HCT116 (cell line): ENCODE measurements around the gene C2orf81. TPM values are rescaled to one million over a fixed set of nuclear protein-coding genes. Genes with fewer than 3 reads are reported as not detected.

Experiments
- ATAC-seq: fragments of 200-7000 bp; cut with Tn5 transposase; 2 replicates; pipeline ENCODE4 v1.9.1; 2020; ENCODE audit warnings: mild to moderate bottlenecking, moderate library complexity
- BruUV-seq: library from RNA; stranded (reverse); fragments of 400-500 nt; replicated peaks from 2 replicates; lab custom pipeline; 2021; lab: Mats Ljungman, UMichigan
- CTCF ChIA-PET: fragments of 300-600 bp; sonication (Branson Sonifier 250); formaldehyde crosslinking; loops from one replicate; lab custom pipeline; 2021; ENCODE audit warnings: antibody characterized with exemption; lab: Charles Lee
- POLR2A ChIA-PET: fragments of 300-600, 350-600 bp; sonication (Branson Sonifier 250); formaldehyde crosslinking; loops from one replicate; lab custom pipeline; 2021; ENCODE audit warnings: antibody characterized with exemption; lab: Charles Lee
- RAD21 ChIA-PET, 2 experiments: fragments of 300-600 bp; sonication (Branson Sonifier 250); formaldehyde crosslinking; loops; one replicate each; lab custom pipeline; 2023; ENCODE audit warnings: low total read pairs in 2 of 2; ENCODE audit not compliant: uncharacterized antibody in 2 of 2, unreplicated experiment in 2 of 2, low non-redundant PET in 1 of 2; lab: Charles Lee
- DNase-seq: peaks from one replicate; pipeline ENCODE4 v3.0.0-alpha.2; 2010; ENCODE audit warnings: low read depth, low spot score
- H2AFZ ChIP-seq: fragments of 200-600 bp; shearing (Covaris generic), sonication (generic); 2 replicates; pipeline ENCODE4 v1.6.1; 2017; ENCODE audit warnings: low read depth, mixed run types, mixed read lengths, antibody characterized with exemption, low read length; ENCODE audit not compliant: poor library complexity, severe bottlenecking
- H3K27ac ChIP-seq: 2 replicates; pipeline ENCODE4 v1.5.1; 2012; ENCODE audit warnings: low read depth, low read length
- H3K27me3 ChIP-seq: fragments of 200-600 bp; sonication (generic); 2 replicates; pipeline ENCODE4 v1.6.1; 2016; ENCODE audit warnings: mixed run types, low read length, mixed read lengths; ENCODE audit not compliant: insufficient read depth
- H3K36me3 ChIP-seq, 2 experiments: fragments of 200-500 bp in 1 of 2; fragments of 200-600 bp in 1 of 2; sonication (Bioruptor generic) in 1 of 2; sonication (generic) in 1 of 2; 2 replicates each; pipeline versions ENCODE4 v1.5.1 to v1.6.1; 2014 to 2016; ENCODE audit warnings: low read length in 2 of 2, inconsistent platforms in 1 of 2, mixed read lengths in 1 of 2, mixed run types in 1 of 2; ENCODE audit not compliant: insufficient read depth in 2 of 2, control insufficient read depth in 1 of 2
- H3K4me1 ChIP-seq, 2 experiments: fragments of 200-600 bp in 1 of 2; sonication (generic) in 1 of 2; 2 replicates each; pipeline versions ENCODE4 v1.5.1 to v1.6.1; 2012 to 2017; ENCODE audit warnings: low read length in 2 of 2, inconsistent platforms in 1 of 2, mild to moderate bottlenecking in 1 of 2, mixed read lengths in 1 of 2, mixed run types in 1 of 2, moderate library complexity in 1 of 2; ENCODE audit not compliant: insufficient read depth in 2 of 2, control insufficient read depth in 1 of 2
- H3K4me2 ChIP-seq: fragments of 200-600 bp; sonication (generic); 2 replicates; pipeline ENCODE4 v1.6.1; 2017; ENCODE audit warnings: mixed run types, low read length, mixed read lengths
- H3K4me3 ChIP-seq, 2 experiments: fragments of 200-600 bp in 1 of 2; sonication (generic) in 1 of 2; replicated peaks in 1 of 2; 2 replicates each; pipeline ENCODE4 v1.5.1; 2011 to 2016; ENCODE audit warnings: low read length in 2 of 2, control low read depth in 1 of 2, low read depth in 1 of 2, mild to moderate bottlenecking in 1 of 2, mixed read lengths in 1 of 2, mixed run types in 1 of 2
- H3K79me2 ChIP-seq: fragments of 200-600 bp; sonication (generic); 2 replicates; pipeline ENCODE4 v1.6.1; 2017; ENCODE audit warnings: mild to moderate bottlenecking, mixed run types, low read length, moderate library complexity, mixed read lengths; ENCODE audit not compliant: insufficient read depth
- H3K9ac ChIP-seq: fragments of 200-600 bp; sonication (generic); 2 replicates; pipeline ENCODE4 v1.6.1; 2016; ENCODE audit warnings: low read length, mixed read lengths
- H3K9me2 ChIP-seq: fragments of 200-600 bp; sonication (generic), shearing (Covaris generic); 2 replicates; pipeline ENCODE4 v1.6.1; 2017; ENCODE audit warnings: mixed run types, mild to moderate bottlenecking, moderate library complexity; ENCODE audit not compliant: insufficient read depth
- H3K9me3 ChIP-seq, 2 experiments: fragments of 200-500 bp in 1 of 2; fragments of 200-600 bp in 1 of 2; sonication (Bioruptor generic) in 1 of 2; sonication (generic) in 1 of 2; 2 replicates each; pipeline ENCODE4 v1.6.1; 2014 to 2017; ENCODE audit warnings: low read length in 2 of 2, mixed read lengths in 2 of 2, inconsistent platforms in 1 of 2, low read depth in 1 of 2, mild to moderate bottlenecking in 1 of 2, mixed run types in 1 of 2, moderate library complexity in 1 of 2; ENCODE audit not compliant: control insufficient read depth in 1 of 2, insufficient read depth in 1 of 2
- H4K20me1 ChIP-seq: fragments of 200-600 bp; sonication (generic), shearing (Covaris generic); 2 replicates; pipeline ENCODE4 v1.6.1; 2017; ENCODE audit warnings: mixed run types, mild to moderate bottlenecking, moderate library complexity; ENCODE audit not compliant: insufficient read depth
- CEBPB ChIP-seq: IDR thresholded peaks from 2 replicates; pipeline ENCODE4 v1.6.1; 2012; ENCODE audit warnings: low read depth
- CTCF ChIP-seq, 3 experiments: fragments of 200-600 bp in 1 of 3; sonication (generic) in 1 of 3; IDR thresholded peaks in 2 of 3; conservative IDR thresholded peaks in 1 of 3; 2 replicates each; pipeline ENCODE4 v1.5.1; 2012 to 2017; ENCODE audit warnings: low read depth in 2 of 3, low read length in 2 of 3, antibody characterized with exemption in 1 of 3, borderline replicate concordance in 1 of 3, control low read depth in 1 of 3, mild to moderate bottlenecking in 1 of 3, mixed read lengths in 1 of 3, mixed run types in 1 of 3, moderate library complexity in 1 of 3; ENCODE audit not compliant: insufficient read depth in 1 of 3
- ELF1 ChIP-seq: IDR thresholded peaks from 2 replicates; pipeline ENCODE4 v1.6.1; 2012; ENCODE audit warnings: low read depth, borderline replicate concordance
- EZH2phosphoT487 ChIP-seq: fragments of 200-600 bp; IDR thresholded peaks from 2 replicates; pipeline ENCODE4 v1.6.1; 2018; ENCODE audit warnings: antibody characterized with exemption, borderline replicate concordance
- TCF7L2 ChIP-seq: IDR thresholded peaks from 2 replicates; pipeline ENCODE4 v1.7.0; 2011; ENCODE audit warnings: borderline replicate concordance, inconsistent platforms; ENCODE audit not compliant: insufficient read depth, insufficient read length; ENCODE audit errors: extremely low read depth
- intact Hi-C: fragments of 100-400 bp; cut with micrococcal nuclease; formaldehyde crosslinking; loops from 2 replicates; pipeline ENCODE4 v1.10.0; 2022
- total RNA-seq: library from RNA; stranded (reverse); gene quantifications from one replicate; pipeline ENCODE4 v1.2.1, GENCODE V29; 2021; ENCODE audit not compliant: unreplicated experiment
- TF ChIP-seq, protein P1 (sequence below): IDR thresholded peaks from 2 replicates; pipeline ENCODE4 v1.6.1; 2012
- TF ChIP-seq, protein P2 (sequence below): IDR thresholded peaks from 2 replicates; pipeline ENCODE4 v1.6.1; 2011; ENCODE audit warnings: mild to moderate bottlenecking, low read length, moderate library complexity; ENCODE audit not compliant: insufficient replicate concordance; ENCODE audit errors: extremely low read depth
- TF ChIP-seq, protein P3 (sequence below): IDR thresholded peaks from 2 replicates; pipeline ENCODE4 v1.6.1; 2012; ENCODE audit warnings: low read depth

The C2orf81 gene
- total RNA-seq, 1 experiment from 2014 or later = 6.5 TPM

DNA sequence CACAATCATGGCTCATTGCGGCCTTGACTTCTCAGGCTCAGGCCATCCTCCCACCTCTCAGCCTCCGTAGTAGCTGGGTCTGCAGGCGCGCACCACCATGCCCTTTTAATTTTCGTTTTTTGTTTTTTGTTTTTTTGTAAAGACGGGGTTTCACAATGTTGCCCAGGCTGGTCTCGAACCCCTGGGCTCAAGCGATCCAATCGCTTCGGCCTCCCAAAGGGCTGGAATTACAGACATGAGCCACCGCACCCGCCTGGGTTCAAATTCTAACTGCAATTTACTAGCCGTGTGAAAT is 29.0 kb downstream of the C2orf81 start:
- peak overlapping the region; percentile 100 for H2AFZ ChIP-seq
- peak overlapping the region; percentile 81 for H3K9ac ChIP-seq
- DNase-seq (no peak), ATAC-seq (no peak; the same call in 1 of the 2 replicates)
- H3K27me3 ChIP-seq = no peaks in the 10 kb centered on the region
- H3K79me2 ChIP-seq = peaks cover 40% of the 10 kb centered on the region
- H3K4me1 ChIP-seq = peaks cover 5 to 17% of the 10 kb centered on the region in 2 experiments; a peak in 3 of 4 replicates
- RAD21 ChIA-PET = no interaction called here
- no peaks in the 10 kb centered on the region for H3K9me2 ChIP-seq
- CTCF ChIA-PET = interaction anchor here (1.0 to 1.9 kb wide), 4 partner anchors 17 to 566 kb away, joined by 4 to 6 read pairs (median 4); no protein-coding TSS in a partner anchor
- peak overlapping the region; percentile 93 to 95 for H3K4me3 ChIP-seq
- H3K27ac ChIP-seq = peak overlapping the region; percentile 17; the same call in 1 of the 2 replicates
- no peaks in the 10 kb centered on the region for H3K36me3 ChIP-seq
- no peaks in the 10 kb centered on the region for H3K9me3 ChIP-seq
- BruUV-seq = no TSS peak
- TF ChIP-seq, protein P1, sequence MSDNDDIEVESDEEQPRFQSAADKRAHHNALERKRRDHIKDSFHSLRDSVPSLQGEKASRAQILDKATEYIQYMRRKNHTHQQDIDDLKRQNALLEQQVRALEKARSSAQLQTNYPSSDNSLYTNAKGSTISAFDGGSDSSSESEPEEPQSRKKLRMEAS = no peak
- TF ChIP-seq CEBPB = no peak
- no peak for TF ChIP-seq TCF7L2
- no peak for TF ChIP-seq EZH2phosphoT487
- no peak for TF ChIP-seq CTCF (IDR thresholded peaks at IDR 0.05 in 2 of 3, conservative IDR thresholded peaks at IDR 0.05 in 1 of 3; ENCODE audit: borderline replicate concordance in 1 of 3, insufficient read depth in 1 of 3, low read depth in 2 of 3, low read length in 2 of 3)
- TF ChIP-seq, protein P2, sequence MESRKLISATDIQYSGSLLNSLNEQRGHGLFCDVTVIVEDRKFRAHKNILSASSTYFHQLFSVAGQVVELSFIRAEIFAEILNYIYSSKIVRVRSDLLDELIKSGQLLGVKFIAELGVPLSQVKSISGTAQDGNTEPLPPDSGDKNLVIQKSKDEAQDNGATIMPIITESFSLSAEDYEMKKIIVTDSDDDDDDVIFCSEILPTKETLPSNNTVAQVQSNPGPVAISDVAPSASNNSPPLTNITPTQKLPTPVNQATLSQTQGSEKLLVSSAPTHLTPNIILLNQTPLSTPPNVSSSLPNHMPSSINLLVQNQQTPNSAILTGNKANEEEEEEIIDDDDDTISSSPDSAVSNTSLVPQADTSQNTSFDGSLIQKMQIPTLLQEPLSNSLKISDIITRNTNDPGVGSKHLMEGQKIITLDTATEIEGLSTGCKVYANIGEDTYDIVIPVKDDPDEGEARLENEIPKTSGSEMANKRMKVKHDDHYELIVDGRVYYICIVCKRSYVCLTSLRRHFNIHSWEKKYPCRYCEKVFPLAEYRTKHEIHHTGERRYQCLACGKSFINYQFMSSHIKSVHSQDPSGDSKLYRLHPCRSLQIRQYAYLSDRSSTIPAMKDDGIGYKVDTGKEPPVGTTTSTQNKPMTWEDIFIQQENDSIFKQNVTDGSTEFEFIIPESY = no peak
- no peak for TF ChIP-seq ELF1
- TF ChIP-seq, protein P3, sequence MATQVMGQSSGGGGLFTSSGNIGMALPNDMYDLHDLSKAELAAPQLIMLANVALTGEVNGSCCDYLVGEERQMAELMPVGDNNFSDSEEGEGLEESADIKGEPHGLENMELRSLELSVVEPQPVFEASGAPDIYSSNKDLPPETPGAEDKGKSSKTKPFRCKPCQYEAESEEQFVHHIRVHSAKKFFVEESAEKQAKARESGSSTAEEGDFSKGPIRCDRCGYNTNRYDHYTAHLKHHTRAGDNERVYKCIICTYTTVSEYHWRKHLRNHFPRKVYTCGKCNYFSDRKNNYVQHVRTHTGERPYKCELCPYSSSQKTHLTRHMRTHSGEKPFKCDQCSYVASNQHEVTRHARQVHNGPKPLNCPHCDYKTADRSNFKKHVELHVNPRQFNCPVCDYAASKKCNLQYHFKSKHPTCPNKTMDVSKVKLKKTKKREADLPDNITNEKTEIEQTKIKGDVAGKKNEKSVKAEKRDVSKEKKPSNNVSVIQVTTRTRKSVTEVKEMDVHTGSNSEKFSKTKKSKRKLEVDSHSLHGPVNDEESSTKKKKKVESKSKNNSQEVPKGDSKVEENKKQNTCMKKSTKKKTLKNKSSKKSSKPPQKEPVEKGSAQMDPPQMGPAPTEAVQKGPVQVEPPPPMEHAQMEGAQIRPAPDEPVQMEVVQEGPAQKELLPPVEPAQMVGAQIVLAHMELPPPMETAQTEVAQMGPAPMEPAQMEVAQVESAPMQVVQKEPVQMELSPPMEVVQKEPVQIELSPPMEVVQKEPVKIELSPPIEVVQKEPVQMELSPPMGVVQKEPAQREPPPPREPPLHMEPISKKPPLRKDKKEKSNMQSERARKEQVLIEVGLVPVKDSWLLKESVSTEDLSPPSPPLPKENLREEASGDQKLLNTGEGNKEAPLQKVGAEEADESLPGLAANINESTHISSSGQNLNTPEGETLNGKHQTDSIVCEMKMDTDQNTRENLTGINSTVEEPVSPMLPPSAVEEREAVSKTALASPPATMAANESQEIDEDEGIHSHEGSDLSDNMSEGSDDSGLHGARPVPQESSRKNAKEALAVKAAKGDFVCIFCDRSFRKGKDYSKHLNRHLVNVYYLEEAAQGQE = no peak
- H3K4me2 ChIP-seq = peak overlapping the region; percentile 94
- H4K20me1 ChIP-seq = no peaks in the 10 kb centered on the region
- POLR2A ChIA-PET = interaction anchor here (0.7 to 1.8 kb wide), 2 partner anchors 8 to 34 kb away, joined by 3 to 6 read pairs; no protein-coding TSS in a partner anchor
- intact Hi-C loops = loop anchor here (2.0 to 5.0 kb wide), 2 partner anchors 56 to 125 kb away; no protein-coding TSS in a partner anchor
